Femur (tissue), 1 donor: ENCODE data around the gene TMEM270.
"Not testable (repeated sequence)": the region's sequence is repeated elsewhere in the genome, so short reads cannot be mapped to it uniquely, and the experiment has no call there.

Experiments
- DNase-seq: peaks from one replicate; pipeline ENCODE4 v3.0.0-alpha.2; 2017

The TMEM270 gene

GRCh38 chr7:73833251-73833919 is 27.6 kb upstream of the TMEM270 start:
- no peak for DNase-seq

- DNase-seq = no peak
These were observed 26.2 kb upstream of the TMEM270 start for GRCh38 chr7:73834626-73835191.

GRCh38 chr7:73837167-73837566 is 23.8 kb upstream of the TMEM270 start:
- DNase-seq = not testable (repeated sequence)

- no peak for DNase-seq
These were observed 22.3 kb upstream of the TMEM270 start for GRCh38 chr7:73838642-73839041.

GRCh38 chr7:73839290-73839689 is 21.7 kb upstream of the TMEM270 start:
- no peak for DNase-seq

- DNase-seq = no peak
These were observed 20.9 kb upstream of the TMEM270 start for GRCh38 chr7:73839743-73840714.

GRCh38 chr7:73840715-73841379 is 20.1 kb upstream of the TMEM270 start:
- DNase-seq = no peak

- no peak for DNase-seq
These were observed 19.3 kb upstream of the TMEM270 start for GRCh38 chr7:73841689-73842066.

GRCh38 chr7:73842067-73842976 is 18.6 kb upstream of the TMEM270 start, which contains the start of gene METTL27:
METTL27 (minus strand) TSS chr7:73842516; CDS start chr7:73842140, 376 bp downstream.
- DNase-seq = peak; percentile 97

- no peak for DNase-seq
These were observed 16.8 kb upstream of the TMEM270 start for GRCh38 chr7:73844131-73844547.

- no peak for DNase-seq
These were observed 16.0 kb upstream of the TMEM270 start for GRCh38 chr7:73844848-73845460.

- not testable (repeated sequence) for DNase-seq
These were observed 15.2 kb upstream of the TMEM270 start for GRCh38 chr7:73845701-73846195.

GRCh38 chr7:73847941-73848723 is 12.8 kb upstream of the TMEM270 start:
- DNase-seq = no peak

- DNase-seq = no peak
These were observed 10.2 kb upstream of the TMEM270 start for GRCh38 chr7:73850781-73851207.

- no peak for DNase-seq
These were observed 9.3 kb upstream of the TMEM270 start for GRCh38 chr7:73851410-73852338.

- no peak for DNase-seq
These were observed 8.5 kb upstream of the TMEM270 start for GRCh38 chr7:73852500-73852899.

GRCh38 chr7:73856941-73857340 is 4.0 kb upstream of the TMEM270 start:
- DNase-seq = no peak

- no peak for DNase-seq
These were observed 2.2 kb upstream of the TMEM270 start for GRCh38 chr7:73858807-73859206.

- DNase-seq = no peak
These were observed 346 bp downstream of the TMEM270 start for GRCh38 chr7:73861305-73861704.
